GM13977 (cell line): ENCODE measurements around the gene TOR1AIP1.

Experiments used
- DNase-seq: peaks from one replicate; pipeline ENCODE4 v3.0.0; 2012; ENCODE audit warnings: low spot score
- CTCF ChIP-seq: IDR thresholded peaks from 2 replicates; pipeline ENCODE4 v1.5.1; 2012; ENCODE audit warnings: mild to moderate bottlenecking, control low read depth; ENCODE audit not compliant: insufficient read depth; ENCODE audit errors: extremely low read depth, missing control alignments
- in situ Hi-C: fragments of 300-500 bp; cut with MboI; formaldehyde crosslinking; loops from one replicate; pipeline ENCODE4 v1.12.0; 2022; ENCODE audit warnings: low sequenced_read_pairs, low pct_unique_long_range_greater_than_20kb, mixed read lengths, inconsistent platforms; ENCODE audit not compliant: unreplicated experiment

Gene TOR1AIP1

GRCh38 chr1:179910934-179911333 is 28.8 kb downstream of the TOR1AIP1 start:
- TF ChIP-seq CTCF = no peak
- DNase-seq = no peak
- in situ Hi-C loops = no loop called here

GRCh38 chr1:179911812-179912211 is 29.7 kb downstream of the TOR1AIP1 start:
- TF ChIP-seq CTCF = no peak
- in situ Hi-C loops = no loop called here
- DNase-seq = no peak

DNA sequence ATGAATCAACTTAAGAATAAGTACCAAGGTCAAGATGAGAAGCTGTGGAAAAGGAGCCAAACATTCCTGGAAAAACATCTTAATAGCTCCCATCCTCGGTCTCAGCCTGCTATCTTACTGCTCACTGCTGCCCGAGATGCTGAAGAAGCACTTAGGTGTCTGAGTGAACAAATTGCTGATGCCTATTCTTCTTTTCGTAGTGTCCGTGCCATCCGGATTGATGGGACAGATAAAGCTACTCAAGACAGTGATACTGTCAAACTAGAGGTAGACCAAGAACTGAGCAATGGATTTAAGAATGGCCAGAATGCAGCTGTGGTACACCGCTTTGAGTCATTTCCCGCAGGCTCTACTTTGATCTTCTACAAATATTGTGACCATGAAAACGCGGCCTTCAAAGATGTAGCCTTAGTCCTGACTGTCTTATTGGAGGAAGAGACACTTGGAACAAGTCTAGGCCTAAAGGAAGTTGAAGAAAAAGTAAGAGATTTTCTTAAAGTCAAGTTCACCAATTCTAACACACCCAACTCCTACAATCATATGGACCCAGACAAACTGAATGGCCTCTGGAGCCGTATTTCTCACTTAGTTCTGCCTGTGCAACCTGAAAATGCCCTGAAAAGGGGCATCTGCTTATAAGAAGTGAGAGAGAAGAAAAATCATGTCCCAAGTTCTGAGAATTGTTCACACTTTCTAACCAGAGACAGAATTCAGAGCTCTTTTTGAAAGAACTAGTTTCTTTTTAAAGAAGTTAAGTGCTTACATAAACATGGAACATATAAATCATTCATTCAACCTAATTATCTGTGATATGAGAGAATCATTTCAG is 35.7 kb downstream of the TOR1AIP1 start:
- TF ChIP-seq CTCF = no peak
- in situ Hi-C loops = no loop called here
- DNase-seq = no peak

DNA sequence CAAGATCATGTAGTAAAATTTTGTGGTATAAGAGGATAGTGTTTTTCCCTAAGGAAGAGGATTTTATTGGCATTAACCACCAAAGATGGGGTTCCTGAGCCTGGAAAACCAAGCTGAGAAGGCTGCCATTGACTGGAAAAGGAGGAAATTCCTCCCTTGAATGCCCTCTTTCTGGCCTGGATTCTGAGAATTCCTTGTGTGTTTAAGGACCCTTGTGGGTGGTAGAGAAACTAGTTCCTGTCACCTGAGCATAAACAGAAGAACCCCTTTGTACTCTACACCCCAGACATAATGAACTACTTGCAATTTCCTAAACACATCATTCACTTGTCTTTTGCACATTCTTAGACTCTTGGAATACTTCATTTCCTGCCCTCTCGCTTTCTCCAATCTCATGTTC is 39.4 kb downstream of the TOR1AIP1 start:
- DNase-seq = no peak
- TF ChIP-seq CTCF = no peak
- in situ Hi-C loops = no loop called here

- no peak for DNase-seq
- no peak for TF ChIP-seq CTCF
- in situ Hi-C loops = no loop called here
Observed at GRCh38 chr1:179921981-179922872, 40.1 kb downstream of the TOR1AIP1 start.

- in situ Hi-C loops = no loop called here
- no peak for TF ChIP-seq CTCF
- no peak for DNase-seq
Observed at GRCh38 chr1:179923029-179923428, 40.9 kb downstream of the TOR1AIP1 start.
